CD1c-positive myeloid dendritic cell (primary cell): Measurements from ENCODE around the gene CSNK1G2.

ENCODE experiments used
- DNase-seq: peaks from one replicate; pipeline ENCODE4 v3.0.0-alpha.2; 2016; ENCODE audit errors: extremely low spot score

Gene CSNK1G2

DNA sequence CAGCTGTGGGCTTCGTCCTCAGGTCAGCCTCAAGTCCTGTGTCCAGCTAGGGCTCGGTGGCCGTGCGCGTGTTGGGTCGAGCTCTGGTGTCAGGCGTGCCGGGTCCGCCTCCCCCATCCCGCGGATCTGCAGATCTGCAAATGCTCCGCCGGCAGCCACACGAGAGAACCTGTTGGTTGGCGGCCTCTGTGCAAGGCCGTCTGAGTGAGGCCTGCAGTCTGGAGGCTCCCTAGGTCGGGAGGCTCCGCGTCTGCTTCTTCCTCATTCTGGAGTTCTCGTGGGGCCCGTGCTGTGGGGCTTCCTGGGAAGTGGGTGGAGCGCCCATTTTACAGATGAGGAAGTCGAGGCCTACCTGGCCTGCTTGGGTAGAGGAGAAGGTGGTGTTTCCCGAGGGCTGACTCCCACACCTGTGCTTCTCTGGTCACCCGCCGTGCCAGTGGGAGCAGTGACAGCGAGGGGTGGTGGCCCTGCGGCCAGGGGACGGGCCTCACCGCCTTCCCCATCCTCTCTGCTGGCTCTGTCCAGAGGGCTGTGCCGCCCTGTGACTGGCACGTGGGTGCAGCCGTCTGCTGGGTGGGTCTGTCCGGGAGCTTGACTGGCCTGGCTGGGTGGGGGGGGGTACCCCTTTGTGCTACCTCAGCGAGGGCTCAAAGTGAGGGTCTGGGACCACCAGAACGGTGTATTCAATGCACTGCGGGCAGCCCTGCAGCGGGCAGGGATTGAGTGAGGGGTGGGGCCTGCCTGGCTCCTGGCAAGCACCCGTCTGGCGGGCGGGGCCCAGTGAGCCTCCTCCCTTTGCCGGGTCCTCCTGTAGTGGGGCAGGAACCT is 3.3 kb downstream of the CSNK1G2 start:
- DNase-seq: peak; percentile 71

DNA sequence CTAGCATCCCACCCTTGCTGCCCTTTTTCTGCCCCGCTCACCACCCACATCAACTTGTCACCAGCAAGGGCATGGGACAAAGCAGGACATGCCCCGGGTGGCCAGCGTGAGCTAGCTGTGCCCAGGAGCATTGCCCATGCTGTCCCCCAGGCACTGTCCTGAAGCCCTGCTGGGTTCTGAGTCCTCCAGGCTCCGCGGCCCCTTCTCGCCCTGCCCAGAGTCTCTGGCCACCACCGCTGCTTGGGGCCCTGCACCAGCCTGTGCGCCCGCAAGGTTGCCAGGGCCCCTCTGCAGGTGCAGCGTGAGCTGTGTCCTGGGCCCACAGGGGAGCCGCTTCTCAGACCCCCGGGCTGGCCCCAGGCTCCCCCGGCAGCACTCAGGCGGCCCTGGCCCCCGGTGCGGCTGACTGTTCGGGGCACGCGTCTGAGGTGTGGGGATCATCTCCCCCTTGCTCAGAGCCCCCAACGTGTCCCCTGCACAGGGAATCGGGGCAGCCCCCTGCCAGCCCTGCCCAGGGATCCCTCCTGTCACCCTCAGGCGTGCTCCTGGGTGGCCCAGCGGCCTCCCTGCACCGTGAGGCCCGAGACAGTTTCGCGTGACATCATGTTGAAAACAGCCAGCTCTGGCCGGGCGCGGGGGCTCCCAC is 4.1 kb downstream of the CSNK1G2 start:
- no peak for DNase-seq

DNA sequence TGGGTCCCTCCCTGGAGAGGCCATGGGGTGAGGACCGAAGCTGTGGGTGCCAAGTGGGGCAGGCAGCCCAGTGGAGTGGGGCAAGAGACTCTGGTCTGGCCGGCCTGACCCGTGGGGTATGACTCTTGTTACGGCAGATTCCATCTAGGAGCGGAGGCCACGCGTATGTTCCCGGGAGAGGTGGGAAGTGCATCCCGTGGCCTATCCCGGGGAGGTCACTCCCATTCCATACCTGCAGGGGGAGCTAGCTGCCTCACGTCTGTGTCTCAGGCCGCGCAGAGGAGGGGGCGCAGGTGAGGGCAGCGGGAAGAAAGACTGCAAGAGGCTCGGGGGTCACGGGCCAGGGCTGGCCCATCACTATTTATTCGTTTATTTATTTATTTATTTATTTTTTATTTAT is 4.9 kb downstream of the CSNK1G2 start:
- no peak for DNase-seq

DNA sequence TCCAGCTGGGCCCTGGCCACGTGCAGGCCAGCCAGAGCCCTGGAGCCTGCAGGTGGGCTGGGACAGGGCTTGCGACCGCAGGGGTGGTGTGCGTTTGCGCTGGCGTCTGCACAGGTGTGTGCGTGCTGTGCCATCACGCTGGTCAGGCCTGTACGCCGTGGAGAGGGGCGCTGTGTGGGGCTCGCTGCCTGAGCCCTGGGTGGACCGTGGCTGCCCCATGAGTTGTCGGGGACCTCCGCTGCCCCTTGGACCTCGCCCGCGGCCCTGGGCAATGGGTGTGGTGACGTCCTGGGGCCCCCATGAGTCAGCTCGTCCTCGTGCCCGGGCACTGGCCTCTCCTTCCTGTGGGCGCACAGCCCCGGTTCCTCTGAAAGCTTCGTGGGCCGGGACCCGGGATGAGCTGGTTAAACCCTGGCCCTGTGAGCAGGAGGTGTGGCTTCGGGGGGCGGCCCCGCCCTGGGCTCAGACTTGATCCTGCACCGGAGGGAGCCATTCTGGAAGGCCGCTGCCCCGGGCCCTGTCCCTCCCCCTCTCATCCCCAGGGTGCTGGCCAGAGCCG is 6.8 kb downstream of the CSNK1G2 start:
- peak; percentile 86 for DNase-seq

DNA sequence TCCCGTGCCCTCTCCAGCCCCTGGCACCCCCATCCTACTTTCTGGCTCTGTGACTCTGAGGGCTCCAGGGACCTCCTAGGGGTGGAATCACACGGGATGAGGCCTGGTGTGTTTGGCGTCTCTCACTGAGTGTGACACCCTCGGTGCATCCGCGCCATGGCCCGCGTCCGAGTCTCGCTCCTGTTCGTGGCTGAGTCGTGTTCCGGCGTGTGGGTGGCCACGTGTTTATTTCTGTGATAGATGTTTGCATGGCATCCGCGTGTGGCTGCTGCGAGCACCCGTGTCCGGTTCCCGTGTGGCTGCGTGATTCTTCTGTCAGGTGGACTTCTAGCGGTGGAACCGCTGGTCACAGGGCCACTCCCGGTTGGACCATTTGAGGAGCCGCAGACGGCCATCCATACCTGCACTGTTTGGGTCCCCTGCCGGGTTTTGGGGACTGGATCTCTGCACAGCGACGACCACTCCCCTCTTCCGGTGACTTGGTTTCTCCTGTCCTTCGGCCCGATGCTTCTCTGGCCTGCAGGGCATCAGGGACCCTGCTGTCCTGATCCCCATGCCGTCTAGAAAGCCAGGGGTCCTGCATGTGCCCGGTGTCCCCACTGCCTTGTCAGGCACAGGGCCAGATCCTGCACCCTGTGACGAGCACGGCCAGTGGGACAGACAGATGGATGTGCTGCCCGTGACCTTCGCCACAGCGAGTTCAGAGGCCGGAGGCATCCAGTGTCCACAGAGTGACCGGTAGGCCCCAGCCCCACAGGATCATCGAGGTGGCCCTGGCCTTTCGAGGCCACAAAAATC is 8.5 kb downstream of the CSNK1G2 start:
- no peak for DNase-seq

DNA sequence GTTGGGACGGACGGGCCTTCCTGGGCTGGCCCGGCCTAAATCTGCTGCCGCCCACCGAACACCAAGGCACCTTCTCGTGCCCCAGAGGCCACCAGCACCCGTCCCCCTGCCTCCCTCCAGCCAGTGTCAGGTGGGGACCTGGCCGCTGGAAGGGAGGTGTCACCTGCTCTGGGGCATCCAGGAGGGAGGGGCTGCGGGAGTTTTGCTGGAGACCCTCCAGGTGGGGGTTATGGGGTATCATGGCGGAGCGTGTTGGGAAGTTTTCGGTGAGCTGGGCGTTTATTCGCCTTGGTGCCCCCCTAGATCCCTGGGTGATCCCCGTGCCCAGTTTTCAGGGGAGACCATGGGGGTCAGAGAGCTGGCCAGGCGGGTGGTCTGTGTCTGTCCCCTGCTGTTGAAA is 9.7 kb downstream of the CSNK1G2 start:
- no peak for DNase-seq

DNA sequence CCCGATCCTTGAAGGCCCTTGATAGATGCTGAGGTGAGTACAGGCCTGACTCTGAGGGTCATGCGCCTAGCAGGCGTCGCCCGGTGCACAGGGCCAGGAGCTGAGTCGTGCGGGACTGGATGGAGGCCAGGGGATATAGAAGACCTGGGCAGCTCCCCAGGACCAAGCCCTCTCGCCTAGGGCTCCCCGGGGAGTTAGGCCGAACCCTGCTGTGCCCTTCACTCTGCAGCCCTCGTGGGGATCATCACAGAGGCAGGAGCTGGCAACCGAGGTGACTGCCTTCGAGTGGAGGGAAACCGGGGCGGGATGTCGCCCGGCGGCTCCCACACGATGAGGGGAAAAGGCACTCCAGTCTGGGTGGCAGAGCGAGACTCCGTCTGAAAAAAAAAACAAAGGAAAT is 11.7 kb downstream of the CSNK1G2 start:
- no peak for DNase-seq

DNA sequence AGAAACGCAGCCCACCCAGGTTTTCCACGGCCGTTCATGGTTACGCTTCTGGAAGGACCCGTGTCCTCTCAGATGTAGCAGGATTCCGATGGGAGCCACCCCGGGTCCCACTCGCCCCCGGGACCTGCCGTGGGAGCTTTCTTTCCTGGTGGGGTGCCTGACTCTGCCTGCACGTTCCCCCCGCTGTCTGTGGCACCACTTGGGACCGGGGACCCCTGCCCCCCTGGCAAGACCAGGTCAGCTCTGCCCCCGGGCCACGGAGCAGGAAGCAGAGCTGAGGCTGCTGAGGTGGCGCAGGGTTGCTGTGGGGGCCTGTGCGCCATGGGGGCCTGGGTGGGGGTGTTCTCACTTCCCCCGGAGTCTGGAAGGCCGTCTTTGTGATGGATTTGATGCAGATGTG is 12.1 kb downstream of the CSNK1G2 start:
- DNase-seq: no peak

DNA sequence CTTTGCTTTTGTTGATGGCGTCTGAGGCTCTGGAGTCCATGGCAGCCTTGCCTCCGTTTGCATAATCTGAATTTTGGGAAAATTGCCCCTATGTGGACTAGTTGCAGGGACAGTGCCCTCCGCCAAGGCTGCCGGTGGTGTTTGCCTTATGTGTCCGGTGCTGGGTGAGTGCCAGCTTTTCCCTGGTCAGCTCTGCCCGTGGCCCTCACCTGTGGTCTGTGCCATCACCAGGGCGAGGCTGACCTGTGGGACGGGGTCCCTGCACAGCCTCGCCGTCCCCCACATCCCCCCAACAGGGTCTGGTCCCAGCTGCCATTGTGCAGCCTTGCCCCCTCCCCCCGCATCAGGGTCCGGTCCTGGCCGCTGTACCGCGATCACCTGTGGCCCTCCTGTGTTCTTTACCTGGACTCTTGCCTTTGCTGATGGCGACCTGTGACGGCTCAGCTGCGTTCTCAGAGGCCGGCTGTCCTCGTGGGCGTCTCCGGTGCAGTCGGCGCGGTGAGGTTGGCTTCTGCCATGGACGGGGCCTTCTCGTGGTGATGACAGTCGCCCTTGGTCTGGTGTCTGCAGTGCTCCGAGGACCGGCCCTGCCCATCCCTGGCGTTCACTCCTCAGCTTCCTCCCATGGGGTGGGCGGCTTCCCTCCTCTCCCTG is 12.6 kb downstream of the CSNK1G2 start:
- DNase-seq: no peak

DNA sequence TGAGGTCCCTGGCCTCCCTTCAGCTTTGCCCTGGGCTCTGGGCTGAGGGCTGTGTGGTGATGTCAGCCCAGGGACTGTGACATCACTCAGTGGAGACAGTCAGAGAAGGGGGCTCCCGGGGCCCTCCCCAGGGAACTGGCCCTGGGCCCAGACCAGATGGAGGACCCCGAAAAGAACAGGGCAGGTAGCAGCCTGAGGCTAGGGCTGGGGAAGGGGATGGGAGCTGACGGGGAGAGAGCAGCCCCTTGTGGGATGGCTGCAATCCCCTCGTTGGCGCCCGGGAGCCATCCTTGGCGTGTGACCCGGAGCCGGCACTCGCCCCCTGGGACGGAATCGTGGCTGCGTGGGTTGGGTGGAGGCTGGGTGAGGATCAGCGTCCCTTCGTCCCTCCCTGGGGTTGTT is 13.6 kb downstream of the CSNK1G2 start:
- no peak for DNase-seq

DNA sequence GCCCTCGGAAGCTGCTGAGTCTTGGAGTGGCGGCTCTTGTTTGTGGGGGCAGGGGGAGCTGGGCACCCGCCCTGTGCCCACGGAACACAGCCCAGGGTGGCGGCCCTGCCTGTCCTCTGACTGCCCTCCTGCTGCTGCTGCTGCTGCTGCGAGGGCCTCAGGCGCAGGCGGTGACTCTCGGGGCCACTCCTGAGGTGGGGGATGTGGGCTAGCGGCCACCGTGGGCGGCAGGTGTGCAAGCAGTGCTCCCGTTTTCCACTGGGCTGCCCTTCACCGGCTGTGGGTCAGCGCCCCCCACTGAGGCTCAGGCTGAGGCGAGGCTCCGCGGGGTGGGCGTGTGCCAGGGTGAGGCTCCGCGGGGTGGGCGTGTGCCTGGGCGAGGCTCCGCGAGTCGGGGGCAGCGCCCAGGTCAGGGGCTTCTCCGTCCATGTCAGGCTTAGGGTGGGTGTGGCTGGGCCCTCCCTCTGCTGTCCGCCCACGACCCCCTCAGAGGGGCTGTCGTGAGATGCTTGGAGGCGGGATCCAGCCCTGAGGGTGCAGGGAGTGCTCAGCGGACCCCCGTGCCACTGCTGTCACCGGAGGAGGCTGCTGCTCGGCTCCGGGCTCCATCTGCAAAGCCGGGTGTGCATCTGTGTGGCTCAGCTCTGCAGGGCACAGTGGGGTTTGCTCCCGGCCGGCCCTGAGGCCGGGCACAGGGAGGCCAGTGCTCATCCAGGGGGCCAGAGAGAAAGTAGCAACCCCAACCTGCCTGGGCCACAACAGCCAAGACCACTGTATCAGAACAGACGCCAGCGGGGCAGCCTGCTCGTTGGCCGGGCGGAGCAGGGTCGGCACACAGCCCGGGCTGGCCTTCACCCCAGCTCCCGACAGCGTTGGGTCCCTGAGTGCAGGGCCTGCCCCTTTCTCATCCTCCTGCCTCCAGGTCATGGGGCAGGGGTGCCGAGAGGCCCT is 14.5 kb downstream of the CSNK1G2 start:
- no peak for DNase-seq

DNA sequence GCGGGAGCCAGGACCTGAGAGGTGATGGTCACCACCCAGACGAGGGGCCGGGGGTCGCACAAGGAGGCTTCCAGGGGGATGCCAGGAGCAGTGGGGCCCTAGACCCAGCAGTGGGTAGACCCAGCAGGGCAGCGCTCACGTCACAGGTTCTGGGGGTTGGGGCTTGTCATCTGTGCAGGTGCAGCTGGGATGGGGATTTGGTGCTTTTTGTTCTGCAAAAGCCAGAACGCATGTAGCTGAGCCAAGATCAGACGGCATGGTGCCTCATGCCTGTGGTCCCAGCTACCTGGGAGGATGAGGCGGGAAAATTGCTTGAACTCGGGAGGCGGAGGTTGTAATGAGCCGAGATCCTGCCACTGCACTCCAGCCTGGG is 15.1 kb downstream of the CSNK1G2 start:
- no peak for DNase-seq

DNA sequence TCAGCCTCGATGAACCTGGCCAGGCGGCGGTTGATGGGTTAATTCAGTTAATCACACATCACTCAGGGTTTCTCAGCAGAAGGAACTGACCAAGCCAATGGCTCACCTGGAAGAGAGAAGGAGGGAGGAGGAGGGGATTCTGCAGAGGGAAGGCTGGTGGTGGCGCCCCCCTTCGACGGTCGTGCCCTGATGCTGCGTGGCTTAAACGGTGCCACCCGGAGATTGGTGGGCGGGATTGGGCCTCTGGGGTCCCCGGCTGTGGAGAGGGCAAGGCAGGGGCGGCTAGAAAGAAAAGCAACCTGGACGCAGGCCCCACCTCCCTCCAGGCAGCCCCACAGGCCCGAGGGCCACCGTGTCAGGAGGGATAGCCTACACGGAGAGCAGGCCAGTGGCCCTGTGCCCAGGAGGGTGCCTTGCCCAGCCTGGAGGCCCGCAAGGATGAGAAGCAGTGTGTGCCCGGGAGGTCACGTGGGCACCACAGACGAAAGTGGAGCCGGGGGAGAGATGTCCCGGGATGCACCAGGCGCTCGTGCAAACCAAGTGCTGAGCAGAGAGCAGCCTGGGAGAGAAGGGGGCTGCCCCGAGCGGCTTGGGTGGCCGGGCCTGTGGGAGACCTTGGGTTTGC is 16.0 kb downstream of the CSNK1G2 start:
- no peak for DNase-seq

DNA sequence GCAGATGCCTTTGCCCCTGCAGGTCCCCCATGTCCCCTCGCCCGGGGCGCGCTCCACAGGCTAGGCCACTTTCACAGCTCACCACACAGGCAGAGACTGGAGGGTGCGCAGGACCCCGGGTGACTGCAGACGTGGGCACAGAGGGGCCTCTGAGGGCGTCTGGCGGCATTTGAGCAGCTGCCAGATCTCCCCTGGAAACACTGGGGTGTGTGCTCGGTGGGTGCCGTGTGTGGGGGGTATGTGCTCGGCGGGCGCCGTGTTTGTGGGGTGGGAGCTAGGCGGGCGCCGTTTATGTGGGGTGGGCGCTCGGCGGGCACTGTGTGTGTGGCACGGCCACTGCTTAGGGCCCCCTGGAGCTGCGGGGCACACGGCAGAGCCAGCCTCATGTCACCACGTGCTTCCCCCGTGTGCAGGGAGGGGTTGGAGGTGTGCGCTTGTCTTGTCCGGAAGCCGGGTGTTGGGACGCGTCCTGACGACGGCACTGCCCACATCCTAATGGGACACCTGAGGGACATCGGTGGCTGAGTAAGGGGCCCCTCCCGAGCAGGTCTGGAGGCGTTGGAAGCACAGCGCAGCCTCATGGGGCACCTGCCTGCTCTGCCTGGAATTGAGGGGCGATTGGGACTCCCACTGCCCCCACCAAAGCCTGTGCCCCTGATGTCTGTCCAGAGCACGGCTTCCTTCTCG is 16.7 kb downstream of the CSNK1G2 start:
- DNase-seq: no peak

DNA sequence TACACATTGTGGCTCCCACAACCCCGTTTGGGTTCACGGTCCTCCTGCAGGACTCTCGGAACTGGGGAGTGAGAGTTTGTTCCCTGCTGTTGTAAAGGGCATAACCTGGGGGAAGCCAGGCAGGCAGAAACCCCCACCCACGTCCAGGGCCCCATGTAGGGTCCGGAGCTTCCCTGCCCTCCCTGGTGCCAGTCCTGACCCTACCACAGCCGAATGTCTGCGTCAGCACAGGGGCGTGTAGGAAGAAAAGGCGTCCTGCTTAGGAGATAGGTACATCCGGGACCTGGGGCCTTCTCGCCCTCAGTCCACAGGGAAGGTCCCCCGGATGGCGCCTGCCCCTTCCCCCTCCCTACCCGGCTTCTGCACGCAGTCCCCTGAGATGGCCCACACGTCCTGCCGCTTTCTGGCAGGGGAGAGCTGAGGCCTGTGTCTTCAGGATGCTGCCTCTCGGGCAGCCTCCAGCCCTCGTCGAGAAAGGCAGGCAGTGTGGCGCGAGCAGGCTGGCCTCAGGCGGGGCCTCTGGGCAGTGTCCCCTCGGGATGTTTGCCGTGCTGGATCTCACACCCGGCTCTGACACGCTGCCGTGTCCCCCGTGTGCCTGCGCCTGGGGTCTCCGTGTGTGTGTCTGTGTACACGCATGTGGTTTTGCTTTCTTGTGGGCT is 19.1 kb downstream of the CSNK1G2 start:
- DNase-seq: no peak

DNA sequence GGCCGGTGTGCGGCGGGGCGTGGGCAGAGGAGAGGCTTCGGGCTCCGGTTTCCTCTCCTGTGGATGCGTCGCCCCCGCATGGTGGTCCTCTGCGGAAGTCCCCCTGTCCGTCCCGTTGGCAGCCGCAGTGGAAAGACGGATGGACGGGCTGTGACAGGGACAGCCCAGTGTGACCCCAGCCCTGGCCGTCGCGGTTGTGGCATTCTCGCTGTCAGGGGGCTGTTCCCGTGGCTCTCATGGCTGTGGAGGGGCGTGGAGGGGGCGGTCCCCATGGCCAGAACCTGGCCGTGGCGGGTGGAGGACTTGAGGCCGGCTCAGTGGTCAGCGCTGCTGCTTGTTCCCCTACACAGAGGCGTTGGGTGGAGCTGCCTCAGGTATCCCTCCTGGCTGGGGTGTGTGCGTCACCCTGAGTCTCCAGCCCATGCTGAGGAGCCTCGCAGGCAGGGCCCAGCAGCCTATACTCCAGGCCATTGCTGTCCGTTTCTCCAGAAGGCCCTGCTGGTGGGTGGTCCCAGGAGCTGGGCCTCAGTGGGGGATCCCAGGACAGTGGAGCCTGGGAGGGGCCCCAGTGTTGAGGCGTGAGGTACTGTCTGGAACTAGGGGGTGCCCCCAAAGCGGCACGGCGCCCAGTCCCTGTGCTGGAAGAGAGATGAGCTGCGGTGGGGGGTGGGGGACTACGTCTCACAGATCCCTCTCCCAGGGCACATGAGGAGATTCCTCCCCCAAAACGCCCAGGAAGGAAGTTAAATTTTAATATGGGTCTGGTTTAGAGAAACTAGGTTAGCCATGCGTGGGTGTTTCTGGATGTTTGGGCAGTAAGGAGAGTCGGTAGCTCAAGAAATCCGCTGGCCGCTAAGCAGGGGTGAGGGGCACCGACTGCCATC is 20.3 kb downstream of the CSNK1G2 start:
- no peak for DNase-seq

DNA sequence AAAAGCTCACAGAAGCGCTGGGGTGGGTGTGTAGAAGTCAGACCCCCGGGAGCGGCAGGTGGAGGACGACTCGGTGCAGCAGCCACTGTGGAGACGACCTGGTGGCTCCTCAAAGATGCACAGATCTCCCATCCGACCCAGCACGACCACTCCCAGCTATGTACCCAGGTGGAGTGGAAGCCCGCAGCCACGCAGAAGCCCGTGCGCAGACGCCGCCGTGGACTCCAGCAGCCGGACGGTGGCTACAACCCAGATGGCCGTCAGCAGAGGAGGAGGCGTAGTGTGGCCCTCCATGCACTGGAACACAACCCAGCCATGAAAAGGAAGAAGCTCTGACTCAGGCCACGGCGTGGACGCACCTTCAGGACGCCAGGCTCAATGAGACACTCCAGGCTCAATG is 21.7 kb downstream of the CSNK1G2 start:
- DNase-seq: no peak

DNA sequence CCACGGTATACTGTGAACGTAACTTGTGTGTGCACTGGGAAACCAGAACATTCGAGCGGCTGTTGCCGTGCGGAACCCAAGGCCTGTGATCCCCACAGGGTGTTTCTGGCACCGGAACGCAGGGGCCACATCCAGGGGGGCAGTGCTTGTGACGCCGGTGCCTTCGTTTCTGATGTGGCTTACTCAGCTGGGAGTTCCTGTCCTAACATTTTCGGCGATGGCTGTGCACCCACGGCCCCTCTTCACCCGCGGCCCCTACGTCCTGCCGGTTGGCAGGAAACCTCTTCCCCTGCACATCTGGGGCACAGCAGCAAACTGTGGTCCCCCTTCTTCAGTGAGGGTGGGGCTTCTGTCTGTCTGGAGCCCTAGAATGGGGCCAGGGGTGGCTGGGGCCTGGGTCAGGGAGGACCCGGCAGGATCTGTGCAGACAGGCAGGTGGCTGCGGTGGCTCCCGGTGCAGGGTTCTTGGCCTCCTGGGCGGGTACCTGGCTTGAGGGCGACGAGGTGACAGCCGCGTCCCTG is 26.2 kb downstream of the CSNK1G2 start:
- DNase-seq: no peak
